Karpas-422 (cell line): ENCODE measurements around the gene TTC24. TPM values are rescaled to one million over a fixed set of nuclear protein-coding genes. Genes with fewer than 3 reads are reported as not detected.

ENCODE experiments used
- DNase-seq: peaks from one replicate; pipeline ENCODE4 v3.0.0-alpha.2; 2015
- H2AFZ ChIP-seq: fragments of 200-600 bp; sonication (generic); 2 replicates; pipeline ENCODE4 v1.6.1; 2014; ENCODE audit warnings: antibody characterized with exemption, low read length, mixed read lengths
- H3K27ac ChIP-seq: fragments of 200-600 bp; sonication (generic); 2 replicates; pipeline ENCODE4 v1.5.1; 2014; ENCODE audit warnings: mild to moderate bottlenecking, low read length, moderate library complexity
- H3K27me3 ChIP-seq: fragments of 200-600 bp; sonication (generic); 2 replicates; pipeline ENCODE4 v1.6.1; 2014; ENCODE audit warnings: low read length, mixed read lengths
- H3K36me3 ChIP-seq: fragments of 200-600 bp; sonication (generic); 2 replicates; pipeline ENCODE4 v1.6.1; 2014; ENCODE audit warnings: low read length, mixed read lengths; ENCODE audit not compliant: insufficient read depth
- H3K4me1 ChIP-seq: fragments of 200-600 bp; sonication (generic); 2 replicates; pipeline ENCODE4 v1.6.1; 2014; ENCODE audit warnings: mild to moderate bottlenecking, low read length, mixed read lengths
- H3K4me2 ChIP-seq: fragments of 200-600 bp; sonication (generic); 2 replicates; pipeline ENCODE4 v1.6.1; 2014; ENCODE audit warnings: low read length, low read depth, mild to moderate bottlenecking; ENCODE audit not compliant: poor library complexity, severe bottlenecking
- H3K4me3 ChIP-seq: fragments of 200-600 bp; sonication (generic); 2 replicates; pipeline ENCODE4 v1.5.1; 2014; ENCODE audit warnings: mild to moderate bottlenecking, antibody characterized with exemption, low read length, mixed read lengths
- H3K79me2 ChIP-seq: fragments of 200-600 bp; sonication (generic); 2 replicates; pipeline ENCODE4 v1.6.1; 2014; ENCODE audit warnings: mild to moderate bottlenecking, low read length, mixed read lengths
- H3K9ac ChIP-seq: fragments of 200-600 bp; sonication (generic); 2 replicates; pipeline ENCODE4 v1.6.0; 2014; ENCODE audit warnings: low read length
- H3K9me2 ChIP-seq: fragments of 200-600 bp; sonication (generic), shearing (Covaris generic); replicated peaks from 2 replicates; pipeline ENCODE4 v1.6.0; 2014; ENCODE audit warnings: mild to moderate bottlenecking, low read length, moderate library complexity; ENCODE audit not compliant: insufficient read depth
- H3K9me3 ChIP-seq: fragments of 300-700, 200-600 bp; sonication (generic); 2 replicates; pipeline ENCODE4 v1.6.1; 2014; ENCODE audit warnings: low read length, mixed read lengths
- H4K20me1 ChIP-seq: fragments of 200-600 bp; sonication (generic); 2 replicates; pipeline ENCODE4 v1.6.1; 2014; ENCODE audit warnings: mild to moderate bottlenecking, antibody characterized with exemption, low read length, low read depth; ENCODE audit not compliant: insufficient read depth
- total RNA-seq: library from RNA; depleted of rRNA; stranded (reverse); fragments of >200 nt; shearing (Covaris generic); gene quantifications from 2 replicates; pipeline ENCODE4 v1.2.3, GENCODE V29; 2014; ENCODE audit warnings: low replicate concordance

Gene TTC24
- total RNA-seq, 1 experiment from 2014 or later, result 2.9 TPM

GRCh38 chr1:156540955-156541354, 38.6 kb upstream of the TTC24 start:
- Histone ChIP-seq H3K4me3 (no peak overlapping the region), H4K20me1 (no peaks in the 10 kb centered on the region), H3K27ac (no peak overlapping the region), H2AFZ (no peak overlapping the region), H3K9me3 (no peaks in the 10 kb centered on the region), H3K27me3 (no peaks in the 10 kb centered on the region), H3K4me1 (peaks cover 6% of the 10 kb centered on the region), H3K9ac (no peak overlapping the region), H3K9me2 (no peaks in the 10 kb centered on the region), H3K4me2 (no peak overlapping the region), H3K36me3 (no peaks in the 10 kb centered on the region), H3K79me2 (no peaks in the 10 kb centered on the region)
- no peak for DNase-seq

- no peaks in the 10 kb centered on the region for H3K79me2 ChIP-seq
Observed at GRCh38 chr1:156543066-156543465, 36.5 kb upstream of the TTC24 start.

GRCh38 chr1:156544592-156545102, 34.9 kb upstream of the TTC24 start:
- Histone ChIP-seq H3K4me2 (no peak overlapping the region), H3K4me1 (no peaks in the 10 kb centered on the region), H3K9me2 (no peaks in the 10 kb centered on the region), H3K9me3 (no peaks in the 10 kb centered on the region), H3K79me2 (no peaks in the 10 kb centered on the region), H3K36me3 (no peaks in the 10 kb centered on the region), H3K27me3 (no peaks in the 10 kb centered on the region), H2AFZ (no peak overlapping the region), H3K27ac (no peak overlapping the region), H3K4me3 (no peak overlapping the region), H4K20me1 (no peaks in the 10 kb centered on the region), H3K9ac (no peak overlapping the region)
- DNase-seq, result no peak

More at GRCh38 chr1:156543066-156543465, 36.5 kb upstream of the TTC24 start:
- no peak for DNase-seq
- H4K20me1 ChIP-seq, result no peaks in the 10 kb centered on the region
- H3K9me3 ChIP-seq, result no peaks in the 10 kb centered on the region
- H3K4me1 ChIP-seq, result peaks cover 6% of the 10 kb centered on the region
- no peak overlapping the region for H3K4me3 ChIP-seq
- H3K9me2 ChIP-seq, result no peaks in the 10 kb centered on the region
- no peak overlapping the region for H3K27ac ChIP-seq
- no peaks in the 10 kb centered on the region for H3K27me3 ChIP-seq
- H3K9ac ChIP-seq, result no peak overlapping the region
- H2AFZ ChIP-seq, result no peak overlapping the region
- no peaks in the 10 kb centered on the region for H3K36me3 ChIP-seq
- no peak overlapping the region for H3K4me2 ChIP-seq

- peaks cover 8% of the 10 kb centered on the region for H3K4me1 ChIP-seq
- H3K9me2 ChIP-seq, result no peaks in the 10 kb centered on the region
- H2AFZ ChIP-seq, result no peak overlapping the region
- H3K4me3 ChIP-seq, result no peak overlapping the region
- H3K4me2 ChIP-seq, result no peak overlapping the region
- H3K9me3 ChIP-seq, result no peaks in the 10 kb centered on the region
- H3K36me3 ChIP-seq, result no peaks in the 10 kb centered on the region
- no peak for DNase-seq
- no peak overlapping the region for H3K27ac ChIP-seq
- H3K9ac ChIP-seq, result no peak overlapping the region
- no peaks in the 10 kb centered on the region for H3K27me3 ChIP-seq
- H3K79me2 ChIP-seq, result no peaks in the 10 kb centered on the region
- H4K20me1 ChIP-seq, result no peaks in the 10 kb centered on the region
Observed at GRCh38 chr1:156546267-156546666, 33.3 kb upstream of the TTC24 start.

- no peak overlapping the region for H2AFZ ChIP-seq
- no peaks in the 10 kb centered on the region for H3K9me3 ChIP-seq
- H3K79me2 ChIP-seq, result no peaks in the 10 kb centered on the region
- no peaks in the 10 kb centered on the region for H3K27me3 ChIP-seq
- no peaks in the 10 kb centered on the region for H3K36me3 ChIP-seq
- DNase-seq, result no peak
- no peak overlapping the region for H3K4me2 ChIP-seq
- no peaks in the 10 kb centered on the region for H3K9me2 ChIP-seq
- no peak overlapping the region for H3K9ac ChIP-seq
- peaks cover 19% of the 10 kb centered on the region for H3K4me1 ChIP-seq
- no peaks in the 10 kb centered on the region for H4K20me1 ChIP-seq
- no peak overlapping the region for H3K27ac ChIP-seq
- H3K4me3 ChIP-seq, result no peak overlapping the region
Observed at GRCh38 chr1:156547434-156547833, 32.1 kb upstream of the TTC24 start.

- no peak overlapping the region for H3K9ac ChIP-seq
- H3K27me3 ChIP-seq, result no peaks in the 10 kb centered on the region
- no peak for DNase-seq
- H4K20me1 ChIP-seq, result no peaks in the 10 kb centered on the region
- no peaks in the 10 kb centered on the region for H3K9me3 ChIP-seq
- no peak overlapping the region for H3K4me2 ChIP-seq
- no peaks in the 10 kb centered on the region for H3K36me3 ChIP-seq
- H3K79me2 ChIP-seq, result no peaks in the 10 kb centered on the region
- H3K9me2 ChIP-seq, result no peaks in the 10 kb centered on the region
- no peak overlapping the region for H3K4me3 ChIP-seq
- H3K4me1 ChIP-seq, result peaks cover 25% of the 10 kb centered on the region
- H3K27ac ChIP-seq, result no peak overlapping the region
- H2AFZ ChIP-seq, result no peak overlapping the region
Observed at GRCh38 chr1:156547982-156548381, 31.5 kb upstream of the TTC24 start.

GRCh38 chr1:156549390-156549789, 30.1 kb upstream of the TTC24 start:
- H3K27ac ChIP-seq, result no peak overlapping the region
- H3K9ac ChIP-seq, result no peak overlapping the region
- no peaks in the 10 kb centered on the region for H4K20me1 ChIP-seq
- no peak overlapping the region for H3K4me2 ChIP-seq
- H2AFZ ChIP-seq, result no peak overlapping the region
- H3K9me3 ChIP-seq, result no peaks in the 10 kb centered on the region
- H3K79me2 ChIP-seq, result no peaks in the 10 kb centered on the region
- no peak for DNase-seq
- H3K9me2 ChIP-seq, result no peaks in the 10 kb centered on the region; the same call in 1 of the 2 replicates
- no peaks in the 10 kb centered on the region for H3K36me3 ChIP-seq
- H3K27me3 ChIP-seq, result no peaks in the 10 kb centered on the region
- peaks cover 39% of the 10 kb centered on the region for H3K4me1 ChIP-seq
- H3K4me3 ChIP-seq, result no peak overlapping the region

- Histone ChIP-seq H3K9me3 (no peaks in the 10 kb centered on the region), H3K4me1 (peaks cover 43% of the 10 kb centered on the region), H3K27me3 (no peaks in the 10 kb centered on the region), H3K9me2 (no peaks in the 10 kb centered on the region; the same call in 1 of the 2 replicates), H2AFZ (no peak overlapping the region), H3K9ac (no peak overlapping the region), H3K4me3 (no peak overlapping the region), H3K79me2 (no peaks in the 10 kb centered on the region), H4K20me1 (no peaks in the 10 kb centered on the region), H3K27ac (no peak overlapping the region), H3K36me3 (no peaks in the 10 kb centered on the region), H3K4me2 (no peak overlapping the region)
- DNase-seq, result no peak
Observed at GRCh38 chr1:156549831-156550230, 29.7 kb upstream of the TTC24 start.

- Histone ChIP-seq H2AFZ (no peak overlapping the region), H3K36me3 (no peaks in the 10 kb centered on the region), H3K27ac (no peak overlapping the region), H3K4me1 (peaks cover 48% of the 10 kb centered on the region), H3K9me2 (no peaks in the 10 kb centered on the region; the same call in 1 of the 2 replicates), H3K27me3 (no peaks in the 10 kb centered on the region), H3K9ac (no peak overlapping the region), H3K4me2 (no peak overlapping the region), H4K20me1 (no peaks in the 10 kb centered on the region), H3K4me3 (no peak overlapping the region), H3K9me3 (no peaks in the 10 kb centered on the region), H3K79me2 (no peaks in the 10 kb centered on the region)
- no peak for DNase-seq
Observed at GRCh38 chr1:156550346-156550745, 29.2 kb upstream of the TTC24 start.
